A549 treated with ZK216348 at 1 μM for 4 hours (cell line): ENCODE data around the gene HIBCH. TPM values are rescaled to one million over a fixed set of nuclear protein-coding genes. Genes with fewer than 3 reads are reported as not detected.

Experiments
- total RNA-seq: library from RNA; stranded (reverse); fragments of 200-300 nt; extraction: Qiagen RNA extraction; gene quantifications from 5 replicates; pipeline ENCODE4 v1.2.3, GENCODE V29; 2022; ENCODE audit warnings: low read depth

The HIBCH gene
- total RNA-seq = 10.7 to 17.2 TPM (median 12.4 TPM) in 5 replicates

GRCh38 chr2:190319555-190320498 is at the start of gene HIBCH:
TSS of gene HIBCH (minus strand) at chr2:190319826. CDS start at chr2:190319750, 76 bp downstream.

GRCh38 chr2:190343536-190344275 is 24.1 kb upstream of the HIBCH start, which contains the start of gene INPP1:
TSS of gene INPP1 (plus strand) at chr2:190343589. CDS start at chr2:190360103, 16,514 bp downstream.

Other genes starting within 250 kb of the HIBCH start
- 25.6 to 31.4 TPM (median 29.1 TPM) in 5 replicates for gene INPP1, start 23.8 kb upstream of the HIBCH start, total RNA-seq
- gene MFSD6, start 88.5 kb upstream of the HIBCH start, total RNA-seq = 17.6 to 33.9 TPM (median 27.3 TPM) in 5 replicates
- gene NEMP2, start 214.9 kb upstream of the HIBCH start, total RNA-seq = 5.9 to 11.1 TPM (median 7.4 TPM) in 5 replicates